Measurements from ENCODE around the gene DIS3L2.

The DIS3L2 gene

DNA sequence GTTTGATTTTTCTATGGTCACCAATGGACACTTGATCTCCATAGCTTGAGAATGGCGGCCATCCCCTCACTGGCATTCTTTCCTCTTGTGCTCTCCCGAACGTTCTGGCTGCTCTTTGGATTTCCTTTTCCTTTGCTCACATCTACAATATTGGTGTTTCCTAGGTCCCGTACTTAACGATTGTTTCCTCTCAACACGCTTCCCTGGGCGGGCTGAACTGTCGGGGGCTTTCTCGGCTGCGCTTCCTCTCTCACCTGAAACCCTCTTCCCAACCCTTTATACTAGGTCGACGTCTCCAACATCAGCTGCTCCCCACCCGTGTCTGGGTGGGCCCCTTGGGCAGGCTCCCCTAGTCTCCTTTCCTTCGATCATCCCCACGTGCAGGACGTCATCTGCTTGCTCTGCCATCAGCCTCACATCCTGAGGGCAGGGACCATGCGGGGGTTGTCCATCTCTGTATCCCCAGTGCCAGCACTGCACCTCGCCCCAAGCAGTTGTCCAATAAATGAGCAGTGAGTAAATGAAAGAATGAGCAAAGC, 634 bp upstream of the DIS3L2 start:
- DNase-seq: peak; percentile 26 to 33

GRCh38 chr2:231965102-231965501, 3.6 kb downstream of the DIS3L2 start:
- DNase-seq: no peak

- no peak for DNase-seq
Observed at GRCh38 chr2:231966886-231967285, 5.4 kb downstream of the DIS3L2 start.

DNA sequence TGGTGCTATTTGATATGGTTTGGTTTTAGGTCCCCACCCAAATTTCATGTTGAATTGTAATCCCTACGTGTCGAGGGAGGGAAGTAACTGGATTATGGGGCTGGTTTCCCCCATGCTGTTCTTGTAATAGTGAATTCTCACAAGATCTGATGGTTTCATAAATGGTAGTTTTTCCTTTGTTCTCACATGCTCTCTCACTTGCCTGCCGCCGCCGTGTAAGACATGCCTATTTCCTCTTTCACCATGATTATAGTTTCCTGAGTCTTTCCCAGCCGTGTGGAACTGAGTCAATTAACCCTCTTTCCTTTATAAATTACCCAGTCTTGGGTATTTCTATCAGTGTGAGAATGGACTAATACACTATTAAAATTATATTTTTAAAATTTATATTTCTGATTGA, 7.3 kb downstream of the DIS3L2 start:
- DNase-seq: no peak

DNA sequence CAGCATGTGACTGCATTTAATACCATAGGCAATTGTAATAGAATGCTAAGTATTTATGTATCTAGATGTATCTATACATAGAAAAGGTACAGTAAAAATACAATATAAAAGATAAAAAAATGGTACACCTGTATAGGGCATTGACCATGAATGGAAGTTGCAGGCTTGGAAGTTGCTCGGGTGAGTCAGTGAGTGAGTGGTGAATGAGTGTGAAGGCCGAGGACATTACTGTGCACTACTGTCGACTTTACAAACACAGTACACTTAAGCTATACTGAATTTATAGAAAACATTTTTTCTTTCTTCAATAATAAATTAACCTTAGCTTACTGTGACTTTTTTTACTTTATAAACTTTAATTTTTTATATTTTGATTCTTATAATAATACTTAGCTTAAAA, 8.9 kb downstream of the DIS3L2 start:
- no peak for DNase-seq

GRCh38 chr2:231975001-231975400, 13.5 kb downstream of the DIS3L2 start:
- DNase-seq: no peak

DNA sequence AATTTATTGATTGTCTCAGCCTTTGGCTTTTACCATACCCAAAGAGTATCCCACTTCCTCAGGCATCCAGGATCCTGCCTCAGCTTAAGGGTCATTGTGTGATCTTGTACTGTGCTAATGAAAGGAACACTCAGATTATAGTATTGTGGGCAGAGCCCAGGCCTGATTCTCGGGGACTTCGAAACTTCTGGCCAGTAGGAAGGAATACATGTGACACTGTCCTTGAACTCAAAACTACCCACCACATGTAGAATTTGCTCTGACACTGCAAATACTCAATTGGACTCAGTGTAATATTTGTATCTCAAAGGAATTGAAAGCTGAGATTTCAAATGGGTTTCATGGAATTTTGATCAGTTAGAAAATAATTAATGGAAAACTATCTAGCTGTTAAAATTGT, 15.9 kb downstream of the DIS3L2 start:
- DNase-seq: no peak

- no peak for DNase-seq
Observed at GRCh38 chr2:231984992-231985391, 23.5 kb downstream of the DIS3L2 start.

GRCh38 chr2:231985823-231986261, 24.3 kb downstream of the DIS3L2 start:
- DNase-seq: no peak

DNA sequence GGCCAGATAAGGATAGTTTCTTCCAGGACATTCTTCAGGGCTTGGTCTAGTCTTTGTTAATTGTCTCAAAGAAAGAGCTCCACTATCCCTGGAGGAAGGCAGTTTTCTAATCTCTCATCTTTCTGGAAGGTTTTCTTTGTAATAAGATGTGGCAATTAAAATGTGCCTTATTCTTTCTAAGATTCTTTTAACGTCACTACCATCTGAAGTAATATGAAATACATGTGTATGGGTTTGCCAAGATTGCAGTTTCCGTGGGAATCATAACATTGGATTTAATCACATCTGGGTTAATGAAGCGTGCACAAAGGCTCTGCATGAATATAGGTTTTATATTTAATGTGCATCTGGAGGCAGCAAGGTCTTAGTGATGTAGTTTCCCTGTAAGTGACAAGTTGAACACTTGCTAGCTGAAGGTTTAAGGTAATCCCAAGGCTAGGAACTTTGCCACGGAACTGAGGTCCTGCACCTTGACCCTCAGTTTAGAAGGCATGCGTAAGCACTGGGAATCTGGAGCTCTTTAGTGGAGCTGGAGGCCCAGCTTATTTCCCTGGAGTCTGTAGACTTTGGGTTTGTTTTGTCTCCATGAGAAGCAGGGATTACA, 25.7 kb downstream of the DIS3L2 start:
- no peak for DNase-seq

DNA sequence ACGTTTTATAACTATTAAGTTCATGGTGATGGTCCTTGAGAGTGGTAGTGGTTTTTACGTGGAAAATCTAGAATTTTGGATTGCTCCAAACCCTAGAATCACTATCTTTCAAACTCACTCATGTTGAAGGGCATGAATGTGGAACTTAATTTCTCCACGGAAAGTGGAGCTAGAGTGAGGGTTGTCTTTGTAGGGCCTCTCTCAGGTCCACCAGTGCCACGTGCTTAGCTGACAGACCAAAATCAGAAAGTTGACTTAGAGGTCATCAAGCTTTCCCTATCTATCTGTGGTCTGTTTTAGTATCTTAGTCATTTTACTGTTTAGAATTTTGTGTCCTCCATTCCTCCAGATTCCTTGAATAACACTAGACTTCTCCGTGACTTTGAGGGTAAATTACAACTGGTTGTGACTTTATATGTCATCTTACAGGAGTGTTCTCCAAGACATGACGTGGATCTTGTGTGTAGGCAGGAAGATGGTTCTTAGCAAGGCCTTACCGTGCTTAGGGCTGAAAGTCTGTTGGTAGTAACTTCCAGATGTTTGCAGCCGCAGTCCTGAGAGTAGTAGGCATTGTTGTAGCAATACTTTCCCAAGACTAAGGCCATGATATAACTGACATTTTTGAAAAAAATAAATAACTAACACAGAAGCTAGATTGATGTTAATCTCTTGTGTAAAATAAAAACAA, 26.8 kb downstream of the DIS3L2 start:
- no peak for DNase-seq

- no peak for DNase-seq
Observed at GRCh38 chr2:231991664-231992063, 30.2 kb downstream of the DIS3L2 start.

GRCh38 chr2:231992888-231993287, 31.4 kb downstream of the DIS3L2 start:
- DNase-seq: no peak

DNA sequence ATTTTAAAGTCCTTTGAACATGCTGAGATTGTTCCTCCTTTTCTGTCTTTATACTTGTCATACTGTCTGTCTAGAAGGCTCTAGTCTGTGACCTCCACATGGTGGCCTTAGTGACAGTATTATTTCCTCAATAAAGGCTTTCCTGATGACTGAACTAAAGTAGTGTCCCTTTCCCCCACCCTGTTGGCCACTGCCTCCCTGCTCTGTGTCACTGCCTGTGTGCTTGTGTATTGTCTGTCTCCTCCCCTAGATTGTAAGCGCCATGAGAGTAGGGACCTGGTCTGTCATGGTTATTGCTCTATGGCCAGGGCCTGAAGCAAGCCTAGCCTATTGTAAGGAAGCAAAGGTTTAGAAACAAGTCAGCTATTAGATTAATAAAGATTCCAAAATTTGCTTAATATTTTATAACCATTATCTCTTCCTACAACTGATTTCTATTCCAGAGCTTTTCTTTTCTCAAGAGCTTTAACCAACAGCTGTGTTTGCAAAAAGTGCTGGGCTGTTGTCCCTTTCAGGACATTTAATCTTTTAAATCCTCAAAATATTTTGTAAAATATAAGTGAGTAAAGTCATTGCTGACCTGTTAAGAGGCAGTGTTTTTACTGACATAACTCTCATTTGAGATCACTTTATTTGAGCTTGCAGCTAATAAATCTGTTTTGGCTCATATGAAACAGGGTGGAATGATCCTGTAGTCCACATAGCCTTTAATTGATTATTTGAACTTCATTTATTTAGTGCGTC, 35.5 kb downstream of the DIS3L2 start:
- no peak for DNase-seq

DNA sequence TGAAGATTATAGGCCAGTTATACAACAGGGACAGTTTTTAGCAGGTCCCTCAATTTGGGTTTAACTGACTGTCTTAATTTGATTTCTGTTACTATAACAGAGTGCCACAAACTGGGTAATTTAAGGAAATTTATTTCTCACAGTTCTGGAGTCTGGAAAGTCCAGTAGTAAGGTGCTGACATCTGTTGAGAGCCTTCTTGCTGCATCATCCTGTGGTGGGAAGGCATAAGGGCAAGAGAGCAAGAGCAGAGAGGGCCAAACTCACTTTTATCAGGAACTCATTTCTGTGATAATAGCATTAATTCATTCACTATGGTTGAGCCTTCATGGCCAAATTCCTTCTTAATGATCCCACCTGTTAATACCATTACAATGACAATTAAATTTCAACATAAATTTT, 36.5 kb downstream of the DIS3L2 start:
- no peak for DNase-seq

- no peak for DNase-seq
Observed at GRCh38 chr2:232000439-232000838, 38.9 kb downstream of the DIS3L2 start.

- DNase-seq: no peak
Observed at GRCh38 chr2:232001073-232001472, 39.6 kb downstream of the DIS3L2 start.

DNA sequence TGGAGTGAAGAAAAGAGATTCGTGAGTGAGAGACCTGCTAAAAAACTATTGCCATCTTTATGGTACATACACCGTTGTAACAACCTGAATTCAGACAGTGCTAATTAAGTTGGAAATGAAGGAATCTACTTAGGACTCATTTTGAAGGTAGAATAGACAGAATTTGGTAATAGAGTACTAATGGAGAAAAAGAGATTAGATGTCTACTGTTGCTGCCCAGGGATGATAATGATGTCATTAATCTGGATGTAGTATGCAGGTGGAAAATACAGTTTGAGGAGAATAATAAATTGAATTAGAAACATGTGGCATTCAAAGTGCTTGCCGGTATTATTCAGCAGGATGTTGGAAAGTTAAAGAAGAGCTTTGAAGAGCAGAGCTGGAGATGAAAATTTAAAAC, 44.7 kb downstream of the DIS3L2 start:
- DNase-seq: no peak

- DNase-seq: no peak
Observed at GRCh38 chr2:232008907-232009638, 47.6 kb downstream of the DIS3L2 start.

DNA sequence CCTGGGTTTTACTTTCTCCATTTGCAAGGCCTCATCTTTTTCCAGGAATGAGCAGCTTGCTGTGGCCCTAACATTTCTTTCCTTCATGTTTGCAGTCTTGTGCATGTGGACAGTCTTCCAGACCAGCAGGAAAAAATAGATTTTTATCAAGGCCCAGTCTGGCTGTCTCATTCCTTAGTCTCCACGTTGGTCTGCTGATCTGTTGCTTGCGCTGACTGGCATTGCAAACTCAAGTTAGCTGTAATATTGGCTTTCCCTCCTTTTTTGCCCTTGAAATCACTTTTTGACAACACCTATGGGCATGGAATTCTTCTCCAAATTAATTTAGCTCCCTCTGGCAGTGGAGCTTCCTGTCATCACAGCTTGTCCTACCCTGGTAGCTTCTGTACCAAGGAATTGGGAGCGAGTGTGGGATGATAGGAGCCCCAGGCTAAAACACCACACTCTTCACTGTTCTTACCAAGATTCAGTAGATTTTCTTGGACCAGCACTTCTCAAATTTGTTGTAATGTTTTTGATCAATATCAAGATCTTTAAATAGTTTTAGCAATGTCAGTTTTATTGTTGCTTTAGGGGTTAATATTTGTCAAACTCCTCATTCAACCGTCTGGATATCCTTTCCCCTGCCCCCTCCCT, 48.2 kb downstream of the DIS3L2 start:
- no peak for DNase-seq

DNA sequence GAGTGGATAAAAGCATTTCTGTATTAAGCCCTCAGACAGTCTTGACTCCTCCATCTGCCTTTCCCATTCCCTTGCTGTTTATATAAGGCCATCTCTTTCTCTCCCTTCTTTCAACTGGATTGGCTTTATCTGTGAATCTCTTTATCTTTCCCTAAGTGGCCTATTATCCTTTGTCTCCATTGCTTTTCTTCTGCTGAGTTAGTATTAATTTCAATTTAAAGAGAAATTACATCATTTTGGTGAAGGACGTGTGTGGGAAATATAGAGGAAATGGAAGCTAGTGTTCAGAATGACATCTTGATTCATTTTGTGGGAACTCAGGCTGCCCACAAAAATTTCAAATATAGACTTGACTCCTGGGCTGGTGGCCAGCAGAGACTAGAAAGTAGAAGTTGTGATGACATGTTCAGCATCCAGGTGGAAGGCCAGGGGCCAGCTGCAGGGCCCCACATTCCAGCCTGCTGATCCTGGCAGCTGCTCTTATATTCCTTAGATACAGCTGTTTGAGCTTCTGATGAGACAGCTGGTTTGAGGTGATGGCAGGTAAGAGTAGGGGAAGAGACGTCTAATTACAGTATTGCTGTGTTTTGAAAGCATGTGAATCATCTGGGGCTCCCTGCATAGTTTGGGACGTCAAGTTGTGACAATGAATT, 52.3 kb downstream of the DIS3L2 start:
- peak in 1 of 2 experiments; percentile 63 for DNase-seq

GRCh38 chr2:232014681-232015080, 53.2 kb downstream of the DIS3L2 start:
- peak in 1 of 2 experiments; percentile 13 for DNase-seq

Measured in NCI-H1930 (cell line).